Central memory CD4-positive, alpha-beta T cell (primary cell): Measurements from ENCODE around the gene PTPRO.

Source experiments
- DNase-seq: peaks from one replicate; pipeline ENCODE4 v3.0.0; 2022

Gene PTPRO

GRCh38 chr12:15453613-15454012 lies 131.3 kb downstream of the PTPRO start:
- no peak for DNase-seq

GRCh38 chr12:15458008-15458407 lies 135.7 kb downstream of the PTPRO start:
- DNase-seq = no peak

DNA sequence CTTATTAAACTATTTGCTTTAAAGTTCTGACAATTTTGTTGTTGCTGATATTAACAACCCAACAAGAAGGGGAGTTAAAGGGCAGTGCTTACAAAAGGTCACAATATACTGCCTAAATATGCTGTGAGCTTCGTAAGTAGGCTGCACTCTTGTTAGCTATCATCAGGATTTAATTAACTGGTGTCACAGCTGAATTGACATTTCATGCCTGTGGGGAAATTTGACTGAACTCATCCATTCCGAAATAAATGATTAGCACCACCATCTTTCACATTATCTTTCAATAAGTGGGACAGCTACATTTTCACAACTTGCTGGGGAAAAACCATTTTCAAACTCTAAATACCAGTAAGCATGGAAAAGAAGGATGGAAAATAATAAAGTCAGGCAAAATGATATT lies 146.6 kb downstream of the PTPRO start:
- no peak for DNase-seq

DNA sequence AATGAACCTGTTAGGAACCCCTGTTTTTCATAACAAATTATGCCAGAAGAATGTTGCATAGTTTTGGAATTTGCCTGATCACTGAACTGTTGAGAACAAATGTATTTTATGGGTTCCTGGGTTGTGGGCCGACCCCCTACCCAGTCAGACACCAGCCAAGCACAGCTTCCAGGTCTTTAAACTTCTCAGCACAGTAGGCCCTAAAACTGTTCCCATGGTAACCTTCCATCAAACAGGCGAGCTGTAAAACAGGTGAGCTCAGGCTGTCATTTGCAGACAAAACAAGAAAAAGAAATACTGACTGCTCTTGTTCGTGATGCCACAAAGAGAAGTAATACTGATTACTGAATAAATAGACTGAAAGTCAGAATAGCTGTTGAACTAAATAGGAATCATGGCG lies 147.0 kb downstream of the PTPRO start:
- no peak for DNase-seq

GRCh38 chr12:15472036-15472435 lies 149.7 kb downstream of the PTPRO start:
- no peak for DNase-seq

DNA sequence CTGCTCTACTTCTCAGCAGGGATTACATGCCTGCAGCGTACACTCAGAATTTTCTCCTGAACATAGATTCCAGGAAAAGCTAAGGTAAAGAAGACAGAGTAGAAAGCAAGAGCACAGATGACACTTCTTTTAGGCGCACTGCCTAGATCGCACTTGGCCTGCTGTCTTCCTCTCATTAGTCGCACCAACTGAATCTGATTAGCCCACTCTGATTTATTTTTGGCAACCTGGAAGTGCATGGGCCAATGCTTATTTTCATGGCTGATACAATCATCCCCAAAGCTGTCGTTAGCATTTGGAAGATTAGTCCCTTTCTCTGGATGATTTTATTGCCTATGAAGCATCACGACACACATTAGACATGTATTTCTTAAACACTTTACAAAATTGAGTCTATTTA lies 152.5 kb downstream of the PTPRO start:
- DNase-seq = no peak

- no peak for DNase-seq
Observed at GRCh38 chr12:15477761-15478160, 155.5 kb downstream of the PTPRO start.

DNA sequence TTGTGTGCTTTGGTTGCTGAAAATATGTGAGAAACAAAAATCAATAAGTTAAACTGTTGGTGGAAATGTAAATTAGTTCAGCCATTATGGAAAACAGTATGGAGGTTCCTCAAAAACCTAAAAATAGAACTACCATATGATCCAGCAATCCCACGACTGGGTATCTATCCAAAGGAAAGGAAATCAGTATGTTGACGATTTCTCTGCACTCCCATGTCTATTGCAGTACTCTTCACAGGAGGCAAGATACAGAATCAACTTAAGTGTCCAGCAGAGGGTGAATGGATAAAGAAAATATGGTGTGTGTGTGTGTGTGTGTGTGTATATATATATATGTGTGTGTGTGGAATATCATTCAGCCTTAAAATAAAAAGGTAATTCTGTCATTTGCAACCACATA lies 159.5 kb downstream of the PTPRO start:
- no peak for DNase-seq

- no peak for DNase-seq
Observed at GRCh38 chr12:15485466-15485865, 163.2 kb downstream of the PTPRO start.

DNA sequence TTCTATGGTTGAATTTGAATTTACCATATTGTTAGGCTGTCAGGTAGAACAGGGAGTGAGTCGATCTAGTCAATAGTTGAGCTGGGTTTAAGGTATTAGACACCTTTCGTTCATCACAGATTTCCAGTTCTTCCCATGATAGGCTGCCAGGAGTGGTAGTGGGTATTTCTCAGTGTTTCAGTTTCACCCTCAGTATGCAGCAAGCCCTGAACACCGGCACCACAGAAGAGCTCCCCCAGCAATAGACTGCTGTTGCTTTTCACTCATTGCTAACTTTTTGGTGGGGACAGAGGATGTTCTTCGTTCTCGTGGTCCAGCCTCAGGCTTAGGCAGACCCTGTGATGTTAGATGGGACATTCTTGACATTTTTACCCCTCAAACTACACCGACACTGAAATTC lies 164.6 kb downstream of the PTPRO start:
- DNase-seq = no peak

DNA sequence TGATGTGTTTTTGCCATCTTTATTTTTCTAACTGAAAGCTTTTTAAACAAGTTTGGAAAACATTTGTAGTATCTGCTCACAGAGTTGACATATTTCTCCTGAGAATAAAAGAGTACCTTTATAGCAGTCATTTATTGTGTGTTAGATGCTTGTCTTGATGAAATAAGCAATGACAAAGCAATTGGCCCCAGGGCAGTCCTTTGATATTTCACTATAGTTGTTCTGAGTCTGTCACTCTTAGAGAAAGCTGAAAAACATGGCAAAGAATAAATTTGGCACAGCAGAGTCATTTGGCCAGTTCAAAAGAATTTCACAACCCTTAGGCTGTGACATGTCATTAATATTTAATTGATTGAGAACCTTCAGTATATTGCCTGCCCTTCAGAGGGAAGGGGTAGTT lies 166.2 kb downstream of the PTPRO start:
- no peak for DNase-seq

DNA sequence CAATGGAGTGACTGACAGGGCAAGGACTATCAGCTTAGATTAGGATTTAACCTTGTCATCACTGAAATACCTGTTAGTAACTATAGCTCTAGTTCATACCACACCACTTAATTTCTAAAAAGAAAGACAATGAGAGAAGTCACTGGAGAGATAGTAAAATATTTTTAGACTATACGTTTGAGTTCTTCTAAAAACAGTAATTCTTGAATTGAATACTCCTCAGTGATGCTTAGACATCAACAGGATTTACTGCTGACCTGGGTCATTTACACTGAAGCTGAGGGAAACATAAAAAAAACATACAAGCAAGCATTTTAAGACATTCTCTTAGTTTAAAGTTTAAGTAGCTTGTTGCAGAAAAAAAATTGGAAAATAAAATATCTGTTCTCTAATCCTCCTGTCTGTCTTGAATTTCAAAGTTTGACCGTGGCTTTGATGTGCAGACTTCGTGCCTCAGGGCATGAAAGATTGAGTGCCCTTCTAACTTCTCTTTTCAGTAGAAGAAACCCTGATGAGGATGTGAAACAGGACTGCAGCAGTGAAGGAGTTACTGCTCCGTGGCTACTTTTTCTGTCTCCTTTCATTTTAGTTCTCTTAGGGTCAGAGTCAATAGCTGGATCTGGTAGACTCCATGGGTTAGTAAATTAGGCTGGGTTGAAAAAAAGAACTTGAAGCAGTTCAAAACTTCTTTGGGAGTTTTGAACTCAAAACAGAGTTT lies 172.2 kb downstream of the PTPRO start:
- DNase-seq = no peak

DNA sequence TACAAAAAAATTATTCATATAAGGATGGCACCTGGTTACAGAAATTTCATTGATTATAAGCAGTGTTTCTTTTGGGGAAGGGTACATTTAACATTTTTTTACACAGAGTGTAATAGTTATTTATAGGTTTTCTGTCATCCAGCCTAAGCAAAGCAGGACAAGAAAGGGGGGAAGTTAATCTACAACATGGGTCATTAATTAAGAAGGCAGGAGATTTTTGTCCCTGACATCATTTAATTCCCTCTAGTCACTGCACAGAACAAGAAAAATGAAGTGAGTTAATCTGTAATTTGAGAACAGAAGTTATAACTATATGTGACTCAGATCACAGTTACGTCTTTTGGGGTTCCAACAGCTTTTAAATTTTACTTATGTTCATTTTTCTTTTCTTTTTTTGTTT lies 173.4 kb downstream of the PTPRO start:
- no peak for DNase-seq

DNA sequence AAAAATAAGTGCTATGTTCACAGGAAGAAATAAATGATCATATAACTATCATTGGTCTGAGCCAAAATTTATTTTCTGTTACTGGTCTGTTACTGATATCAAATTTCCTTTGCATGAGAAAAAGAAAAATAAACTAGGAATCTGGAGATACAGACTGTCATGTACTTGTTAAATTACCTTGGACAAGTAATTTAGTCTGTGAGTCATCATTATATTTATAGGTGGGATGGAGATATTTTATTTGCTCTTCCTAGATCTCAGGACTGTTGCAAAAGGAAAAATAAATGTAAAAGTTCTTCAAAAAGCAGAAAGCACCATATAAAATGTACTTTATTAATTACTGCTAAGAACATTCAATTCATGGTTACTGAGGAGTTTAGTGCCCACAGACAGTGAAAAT lies 174.4 kb downstream of the PTPRO start:
- no peak for DNase-seq

- DNase-seq = no peak
Observed at GRCh38 chr12:15497671-15498292, 175.5 kb downstream of the PTPRO start.

DNA sequence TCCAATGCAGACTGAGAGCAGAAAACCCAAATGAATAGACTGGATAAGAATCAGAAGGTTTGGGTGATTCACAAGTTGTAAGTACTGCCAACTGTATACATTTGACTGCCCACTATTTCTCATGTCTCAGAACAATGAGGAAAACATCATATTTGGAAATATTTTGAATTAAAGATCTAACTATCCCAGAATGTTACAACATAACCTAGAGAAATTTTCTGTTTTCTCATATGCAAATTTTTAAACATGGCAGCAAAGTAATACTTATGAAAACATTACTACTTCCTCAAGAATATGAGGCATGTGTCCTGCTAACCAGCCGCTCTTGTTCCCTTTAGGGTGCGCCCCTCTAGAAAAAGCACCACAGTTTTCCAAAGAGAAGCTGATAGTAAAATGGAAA lies 179.9 kb downstream of the PTPRO start:
- DNase-seq = no peak

- no peak for DNase-seq
Observed at GRCh38 chr12:15505616-15506015, 183.3 kb downstream of the PTPRO start.

- no peak for DNase-seq
Observed at GRCh38 chr12:15515010-15515409, 192.7 kb downstream of the PTPRO start.

- no peak for DNase-seq
Observed at GRCh38 chr12:15520083-15520482, 197.8 kb downstream of the PTPRO start.

DNA sequence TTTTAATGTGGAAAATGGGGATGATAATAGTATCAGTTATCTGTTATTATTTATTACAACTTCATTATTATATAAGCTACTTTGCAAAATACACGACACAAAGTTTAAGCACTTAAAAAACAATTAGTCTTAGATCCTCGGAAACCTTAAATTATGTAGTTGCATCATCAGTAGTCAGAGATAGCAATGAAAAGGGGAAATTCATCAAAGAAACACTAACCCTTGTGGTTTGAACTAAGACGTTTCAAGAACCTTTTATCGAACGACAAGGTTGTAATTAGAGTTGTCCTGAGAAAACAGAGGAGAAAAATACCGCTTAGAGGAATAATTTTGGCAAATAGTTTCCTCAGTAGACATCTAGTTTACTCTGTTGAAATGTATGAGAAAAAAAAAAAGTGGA lies 198.5 kb downstream of the PTPRO start:
- no peak for DNase-seq

GRCh38 chr12:15522574-15523187 lies 200.4 kb downstream of the PTPRO start:
- no peak for DNase-seq

- no peak for DNase-seq
Observed at GRCh38 chr12:15525441-15525840, 203.1 kb downstream of the PTPRO start.

- no peak for DNase-seq
Observed at GRCh38 chr12:15526033-15526432, 203.7 kb downstream of the PTPRO start.
